ENCODE data around the gene UVRAG.

DNA sequence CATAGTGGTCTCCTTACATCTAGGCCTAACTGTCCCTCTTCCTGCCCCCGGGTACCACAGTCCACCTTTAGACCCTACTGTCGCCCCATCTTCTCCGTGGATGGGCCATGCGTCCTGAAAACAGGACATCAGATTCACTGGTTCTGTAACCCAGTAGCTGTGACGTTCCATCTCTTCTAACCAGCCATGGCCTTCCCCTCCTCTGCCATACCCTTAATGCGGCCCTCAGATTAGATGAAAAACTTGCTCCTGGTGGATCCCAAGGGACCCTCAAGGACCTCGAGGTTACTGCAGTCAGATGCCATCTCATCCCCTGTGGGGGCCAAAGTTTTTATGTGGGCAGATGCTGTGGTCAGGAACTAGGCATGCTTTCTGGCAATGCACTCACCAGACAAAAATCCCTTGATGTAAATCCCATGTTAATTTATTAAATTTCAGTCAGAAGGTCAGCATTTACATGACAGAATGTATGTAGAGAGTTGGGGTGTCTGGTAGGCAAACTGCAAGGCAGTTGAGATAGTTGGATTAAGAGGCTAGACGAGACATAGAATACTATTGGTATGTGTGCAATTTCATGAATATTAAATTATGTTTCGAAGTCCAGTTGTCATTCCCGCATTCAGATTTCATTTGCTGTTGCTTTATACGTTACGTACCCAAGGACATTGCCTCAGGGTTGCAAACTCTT, 327.0 kb downstream of the UVRAG start:
- no peak for TF ChIP-seq CTCF (IDR thresholded peaks at IDR 0.05)
- no peak for TF ChIP-seq POLR2A (IDR thresholded peaks at IDR 0.05)
- no peak for TF ChIP-seq EP300 (IDR thresholded peaks at IDR 0.05)

All from ovary (tissue), 3 donors.